HepG2 (cell line): ENCODE data around the gene DNMT3A. TPM values are rescaled to one million over a fixed set of nuclear protein-coding genes. Genes with fewer than 3 reads are reported as not detected.

Experiments
- GZF1 ChIP-seq: sonication (generic); formaldehyde crosslinking; IDR thresholded peaks from 2 replicates; pipeline ENCODE4 v1.5.1; 2020; ENCODE audit warnings: mild to moderate bottlenecking, missing genetic modification reagents
- JDP2 ChIP-seq: sonication (generic); formaldehyde crosslinking; IDR thresholded peaks from 2 replicates; pipeline ENCODE4 v1.8.1; 2022; ENCODE audit warnings: missing genetic modification reagents, borderline replicate concordance
- JUND ChIP-seq: sonication (generic); formaldehyde crosslinking; IDR thresholded peaks from 2 replicates; pipeline ENCODE4 v1.8.0; 2022; ENCODE audit warnings: mild to moderate bottlenecking, missing genetic modification reagents
- MBNL3 ChIP-seq: fragments of 250-450 bp; sonication (Bioruptor Pico); conservative IDR thresholded peaks from 2 replicates; pipeline ENCODE4 v1.8.0; 2022; ENCODE audit warnings: mild to moderate bottlenecking, inconsistent platforms
- POLR2A ChIP-seq, 2 experiments: IDR thresholded peaks; 2 replicates each; pipeline ENCODE4 v1.6.1; 2011; ENCODE audit warnings: low read depth in 2 of 2, low read length in 2 of 2, mild to moderate bottlenecking in 1 of 2, moderate library complexity in 1 of 2; ENCODE audit not compliant: insufficient read depth in 1 of 2
- PRMT3 ChIP-seq: sonication (generic); formaldehyde crosslinking; IDR thresholded peaks from 2 replicates; pipeline ENCODE4 v1.8.1; 2022; ENCODE audit warnings: low read depth, mild to moderate bottlenecking, moderate library complexity, missing genetic modification reagents, borderline replicate concordance
- RFX3 ChIP-seq: IDR thresholded peaks from 2 replicates; pipeline ENCODE4 v1.6.1; 2016; ENCODE audit warnings: missing biosample characterization, missing genetic modification reagents
- SALL2 ChIP-seq: sonication (generic); formaldehyde crosslinking; IDR thresholded peaks from 2 replicates; pipeline ENCODE4 v1.8.1; 2023; ENCODE audit warnings: mild to moderate bottlenecking, missing genetic modification reagents, inconsistent platforms
- SRY ChIP-seq: sonication (generic); formaldehyde crosslinking; IDR thresholded peaks from 2 replicates; pipeline ENCODE4 v1.8.0; 2022; ENCODE audit warnings: mild to moderate bottlenecking, missing genetic modification reagents
- TCF7L2 ChIP-seq: IDR thresholded peaks from 2 replicates; pipeline ENCODE4 v1.6.1; 2011; ENCODE audit warnings: mild to moderate bottlenecking, low read depth, low read length, moderate library complexity
- ZFP82 ChIP-seq: sonication (generic); formaldehyde crosslinking; IDR thresholded peaks from 2 replicates; pipeline ENCODE4 v1.5.1; 2020; ENCODE audit warnings: mild to moderate bottlenecking, missing genetic modification reagents, borderline replicate concordance
- ZNF333 ChIP-seq: sonication (generic); formaldehyde crosslinking; IDR thresholded peaks from 2 replicates; pipeline ENCODE4 v1.4.0; 2020; ENCODE audit warnings: mild to moderate bottlenecking, missing genetic modification reagents, borderline replicate concordance
- ZNF354B ChIP-seq: sonication (generic); formaldehyde crosslinking; IDR thresholded peaks from 2 replicates; pipeline ENCODE4 v1.8.0; 2022; ENCODE audit warnings: mild to moderate bottlenecking, missing genetic modification reagents
- ZNF432 ChIP-seq: sonication (generic); formaldehyde crosslinking; IDR thresholded peaks from 2 replicates; pipeline ENCODE4 v1.5.0; 2020; ENCODE audit warnings: missing genetic modification reagents, mild to moderate bottlenecking, borderline replicate concordance
- polyA plus RNA-seq, 8 experiments: library from polyadenylated mRNA; depleted of rRNA in 3 of 8; stranded (reverse) in 7 of 8; unstranded in 1 of 8; fragments of >200 nt; fragmentation: Illumina TruSeq in 4 of 8; extraction: Trizol in 4 of 8; gene quantifications; 2 replicates each; pipeline versions ENCODE4 v1.2.1 to v1.2.3, GENCODE V29; 2011 to 2016; ENCODE audit warnings: low read depth in 4 of 8, missing spikeins in 1 of 8, mixed read lengths in 1 of 8; ENCODE audit not compliant: insufficient read depth in 1 of 8
- total RNA-seq, 5 experiments: library from RNA; depleted of rRNA; stranded (reverse); fragments of >200 nt; fragmentation: Illumina TruSeq; extraction: Trizol; gene quantifications; 2 replicates each; pipeline ENCODE4 v1.2.3, GENCODE V29; 2016; ENCODE audit warnings: low read depth in 1 of 5
- TF ChIP-seq, protein P1 (sequence below): sonication (generic); formaldehyde crosslinking; IDR thresholded peaks from 2 replicates; pipeline ENCODE4 v1.5.1; 2020; ENCODE audit warnings: mild to moderate bottlenecking, missing genetic modification reagents, moderate library complexity
- TF ChIP-seq, protein P2 (sequence below): sonication (generic); formaldehyde crosslinking; IDR thresholded peaks from 2 replicates; pipeline ENCODE4 v1.5.0; 2020; ENCODE audit warnings: missing genetic modification reagents
- TF ChIP-seq, protein P3 (sequence below): sonication (generic); formaldehyde crosslinking; conservative IDR thresholded peaks from 2 replicates; pipeline ENCODE4 v1.8.0; 2022; ENCODE audit warnings: low read depth, missing genetic modification reagents
- TF ChIP-seq, protein P4 (sequence below): sonication (generic); formaldehyde crosslinking; conservative IDR thresholded peaks from 2 replicates; pipeline ENCODE4 v1.8.0; 2022; ENCODE audit warnings: mild to moderate bottlenecking, moderate library complexity, missing genetic modification reagents
- TF ChIP-seq, protein P5 (sequence below): sonication (generic); formaldehyde crosslinking; IDR thresholded peaks from 2 replicates; pipeline ENCODE4 v1.4.0; 2020; ENCODE audit warnings: mild to moderate bottlenecking, missing genetic modification reagents

DNMT3A gene
- total and polyA plus RNA-seq, 2 of the 13 experiments (the other 11 are each of a cell fraction or from before 2014, with no cell fraction given) = 14.7 to 29.1 TPM

DNA sequence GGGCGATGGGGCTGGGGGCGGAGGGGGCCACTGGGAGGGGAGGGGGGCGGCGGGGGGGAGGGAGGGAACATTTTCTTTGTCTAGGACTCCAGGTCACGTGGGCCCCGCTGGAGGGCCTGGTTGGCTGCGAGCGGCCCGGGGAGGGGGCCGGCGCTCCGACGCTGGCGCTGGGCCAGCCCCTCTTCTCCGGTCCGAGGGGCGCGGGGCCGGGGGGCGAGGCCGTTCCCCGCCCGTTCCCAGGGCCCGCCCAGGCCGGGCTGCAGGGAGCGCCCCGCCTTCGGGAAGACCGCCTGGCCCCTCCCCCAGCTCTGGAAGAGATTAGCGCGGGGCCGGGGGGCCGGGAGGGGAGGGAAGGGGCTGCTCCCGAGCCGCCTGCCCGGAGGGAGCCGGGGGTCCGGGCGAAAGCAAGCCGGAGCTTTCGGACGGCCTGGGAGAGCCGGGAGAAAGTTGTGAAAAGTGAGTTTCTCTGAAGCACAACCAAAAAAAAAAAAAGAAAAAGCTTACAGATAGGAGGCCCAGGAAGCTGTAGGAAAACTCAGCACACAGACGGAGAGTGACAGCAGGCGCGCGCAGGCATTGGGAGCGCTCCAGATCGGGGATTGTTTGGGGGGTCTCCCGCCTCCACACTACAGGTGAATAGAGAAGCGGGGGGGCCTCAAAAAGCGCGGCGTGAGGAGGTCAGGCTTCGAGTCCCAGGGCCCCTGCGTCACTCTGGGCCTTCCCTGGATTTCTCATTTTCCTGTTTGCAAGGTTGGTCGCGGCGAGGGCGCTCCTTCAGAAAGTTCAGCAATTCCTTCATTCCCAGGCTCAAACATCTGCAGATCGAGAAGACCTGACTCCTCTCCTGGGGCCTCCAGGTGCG lies 89.2 kb downstream of the DNMT3A start (continued):
- TF ChIP-seq POLR2A (IDR thresholded peaks at IDR 0.05; ENCODE audit: insufficient read depth in 1 of 2, low read depth in 2 of 2, low read length in 2 of 2) (no peak; a peak in 1 of 4 replicates), ZNF432 (CRISPR knock-in tag) (no peak), JDP2 (CRISPR knock-in tag) (no peak), ZNF333 (CRISPR knock-in tag) (no peak), PRMT3 (CRISPR knock-in tag) (no peak), GZF1 (CRISPR knock-in tag) (no peak), MBNL3 (CRISPR knock-in tag) (no peak), ZFP82 (CRISPR knock-in tag) (no peak), SALL2 (no peak), TCF7L2 (no peak), RFX3 (CRISPR knock-in tag) (no peak), JUND (CRISPR knock-in tag) (no peak), ZNF354B (CRISPR knock-in tag) (no peak), SRY (no peak; the same call in 1 of the 2 replicates)
- TF ChIP-seq, protein P1, sequence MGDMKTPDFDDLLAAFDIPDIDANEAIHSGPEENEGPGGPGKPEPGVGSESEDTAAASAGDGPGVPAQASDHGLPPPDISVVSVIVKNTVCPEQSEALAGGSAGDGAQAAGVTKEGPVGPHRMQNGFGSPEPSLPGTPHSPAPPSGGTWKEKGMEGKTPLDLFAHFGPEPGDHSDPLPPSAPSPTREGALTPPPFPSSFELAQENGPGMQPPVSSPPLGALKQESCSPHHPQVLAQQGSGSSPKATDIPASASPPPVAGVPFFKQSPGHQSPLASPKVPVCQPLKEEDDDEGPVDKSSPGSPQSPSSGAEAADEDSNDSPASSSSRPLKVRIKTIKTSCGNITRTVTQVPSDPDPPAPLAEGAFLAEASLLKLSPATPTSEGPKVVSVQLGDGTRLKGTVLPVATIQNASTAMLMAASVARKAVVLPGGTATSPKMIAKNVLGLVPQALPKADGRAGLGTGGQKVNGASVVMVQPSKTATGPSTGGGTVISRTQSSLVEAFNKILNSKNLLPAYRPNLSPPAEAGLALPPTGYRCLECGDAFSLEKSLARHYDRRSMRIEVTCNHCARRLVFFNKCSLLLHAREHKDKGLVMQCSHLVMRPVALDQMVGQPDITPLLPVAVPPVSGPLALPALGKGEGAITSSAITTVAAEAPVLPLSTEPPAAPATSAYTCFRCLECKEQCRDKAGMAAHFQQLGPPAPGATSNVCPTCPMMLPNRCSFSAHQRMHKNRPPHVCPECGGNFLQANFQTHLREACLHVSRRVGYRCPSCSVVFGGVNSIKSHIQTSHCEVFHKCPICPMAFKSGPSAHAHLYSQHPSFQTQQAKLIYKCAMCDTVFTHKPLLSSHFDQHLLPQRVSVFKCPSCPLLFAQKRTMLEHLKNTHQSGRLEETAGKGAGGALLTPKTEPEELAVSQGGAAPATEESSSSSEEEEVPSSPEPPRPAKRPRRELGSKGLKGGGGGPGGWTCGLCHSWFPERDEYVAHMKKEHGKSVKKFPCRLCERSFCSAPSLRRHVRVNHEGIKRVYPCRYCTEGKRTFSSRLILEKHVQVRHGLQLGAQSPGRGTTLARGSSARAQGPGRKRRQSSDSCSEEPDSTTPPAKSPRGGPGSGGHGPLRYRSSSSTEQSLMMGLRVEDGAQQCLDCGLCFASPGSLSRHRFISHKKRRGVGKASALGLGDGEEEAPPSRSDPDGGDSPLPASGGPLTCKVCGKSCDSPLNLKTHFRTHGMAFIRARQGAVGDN (CRISPR knock-in tag) = no peak
- TF ChIP-seq, protein P2, sequence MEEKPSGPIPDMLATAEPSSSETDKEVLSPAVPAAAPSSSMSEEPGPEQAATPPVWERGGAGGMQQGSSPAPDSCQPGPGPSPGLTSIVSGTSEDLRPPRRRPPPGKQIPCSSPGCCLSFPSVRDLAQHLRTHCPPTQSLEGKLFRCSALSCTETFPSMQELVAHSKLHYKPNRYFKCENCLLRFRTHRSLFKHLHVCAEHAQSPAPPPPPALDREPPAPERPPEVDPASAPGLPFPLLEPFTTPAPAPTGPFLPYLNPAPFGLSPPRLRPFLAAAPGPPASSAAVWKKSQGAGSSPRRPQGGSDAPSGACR (CRISPR knock-in tag) = no peak
- TF ChIP-seq, protein P3, sequence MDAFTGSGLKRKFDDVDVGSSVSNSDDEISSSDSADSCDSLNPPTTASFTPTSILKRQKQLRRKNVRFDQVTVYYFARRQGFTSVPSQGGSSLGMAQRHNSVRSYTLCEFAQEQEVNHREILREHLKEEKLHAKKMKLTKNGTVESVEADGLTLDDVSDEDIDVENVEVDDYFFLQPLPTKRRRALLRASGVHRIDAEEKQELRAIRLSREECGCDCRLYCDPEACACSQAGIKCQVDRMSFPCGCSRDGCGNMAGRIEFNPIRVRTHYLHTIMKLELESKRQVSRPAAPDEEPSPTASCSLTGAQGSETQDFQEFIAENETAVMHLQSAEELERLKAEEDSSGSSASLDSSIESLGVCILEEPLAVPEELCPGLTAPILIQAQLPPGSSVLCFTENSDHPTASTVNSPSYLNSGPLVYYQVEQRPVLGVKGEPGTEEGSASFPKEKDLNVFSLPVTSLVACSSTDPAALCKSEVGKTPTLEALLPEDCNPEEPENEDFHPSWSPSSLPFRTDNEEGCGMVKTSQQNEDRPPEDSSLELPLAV = no peak
- TF ChIP-seq, protein P4, sequence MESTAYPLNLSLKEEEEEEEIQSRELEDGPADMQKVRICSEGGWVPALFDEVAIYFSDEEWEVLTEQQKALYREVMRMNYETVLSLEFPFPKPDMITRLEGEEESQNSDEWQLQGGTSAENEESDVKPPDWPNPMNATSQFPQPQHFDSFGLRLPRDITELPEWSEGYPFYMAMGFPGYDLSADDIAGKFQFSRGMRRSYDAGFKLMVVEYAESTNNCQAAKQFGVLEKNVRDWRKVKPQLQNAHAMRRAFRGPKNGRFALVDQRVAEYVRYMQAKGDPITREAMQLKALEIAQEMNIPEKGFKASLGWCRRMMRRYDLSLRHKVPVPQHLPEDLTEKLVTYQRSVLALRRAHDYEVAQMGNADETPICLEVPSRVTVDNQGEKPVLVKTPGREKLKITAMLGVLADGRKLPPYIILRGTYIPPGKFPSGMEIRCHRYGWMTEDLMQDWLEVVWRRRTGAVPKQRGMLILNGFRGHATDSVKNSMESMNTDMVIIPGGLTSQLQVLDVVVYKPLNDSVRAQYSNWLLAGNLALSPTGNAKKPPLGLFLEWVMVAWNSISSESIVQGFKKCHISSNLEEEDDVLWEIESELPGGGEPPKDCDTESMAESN (CRISPR knock-in tag) = 0 out of 2 replicates have a peak, but pooled peaks have one; percentile 12
- TF ChIP-seq, protein P5, sequence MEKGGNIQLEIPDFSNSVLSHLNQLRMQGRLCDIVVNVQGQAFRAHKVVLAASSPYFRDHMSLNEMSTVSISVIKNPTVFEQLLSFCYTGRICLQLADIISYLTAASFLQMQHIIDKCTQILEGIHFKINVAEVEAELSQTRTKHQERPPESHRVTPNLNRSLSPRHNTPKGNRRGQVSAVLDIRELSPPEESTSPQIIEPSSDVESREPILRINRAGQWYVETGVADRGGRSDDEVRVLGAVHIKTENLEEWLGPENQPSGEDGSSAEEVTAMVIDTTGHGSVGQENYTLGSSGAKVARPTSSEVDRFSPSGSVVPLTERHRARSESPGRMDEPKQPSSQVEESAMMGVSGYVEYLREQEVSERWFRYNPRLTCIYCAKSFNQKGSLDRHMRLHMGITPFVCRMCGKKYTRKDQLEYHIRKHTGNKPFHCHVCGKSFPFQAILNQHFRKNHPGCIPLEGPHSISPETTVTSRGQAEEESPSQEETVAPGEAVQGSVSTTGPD (CRISPR knock-in tag) = no peak
